GM12892 (cell line): ENCODE results near the gene IL1RN.

ENCODE experiments used
- POLR2A ChIP-seq: IDR thresholded peaks from 2 replicates; pipeline ENCODE4 v1.6.1; 2011; ENCODE audit warnings: low read depth, low read length, control low read depth
- POLR2AphosphoS5 ChIP-seq: IDR thresholded peaks from 2 replicates; pipeline ENCODE4 v1.6.1; 2011; ENCODE audit warnings: low read depth, low read length, control low read depth
- TAF1 ChIP-seq: IDR thresholded peaks from 2 replicates; pipeline ENCODE4 v1.6.1; 2011; ENCODE audit warnings: low read depth, mild to moderate bottlenecking, control low read depth, low read length, borderline replicate concordance

DNA sequence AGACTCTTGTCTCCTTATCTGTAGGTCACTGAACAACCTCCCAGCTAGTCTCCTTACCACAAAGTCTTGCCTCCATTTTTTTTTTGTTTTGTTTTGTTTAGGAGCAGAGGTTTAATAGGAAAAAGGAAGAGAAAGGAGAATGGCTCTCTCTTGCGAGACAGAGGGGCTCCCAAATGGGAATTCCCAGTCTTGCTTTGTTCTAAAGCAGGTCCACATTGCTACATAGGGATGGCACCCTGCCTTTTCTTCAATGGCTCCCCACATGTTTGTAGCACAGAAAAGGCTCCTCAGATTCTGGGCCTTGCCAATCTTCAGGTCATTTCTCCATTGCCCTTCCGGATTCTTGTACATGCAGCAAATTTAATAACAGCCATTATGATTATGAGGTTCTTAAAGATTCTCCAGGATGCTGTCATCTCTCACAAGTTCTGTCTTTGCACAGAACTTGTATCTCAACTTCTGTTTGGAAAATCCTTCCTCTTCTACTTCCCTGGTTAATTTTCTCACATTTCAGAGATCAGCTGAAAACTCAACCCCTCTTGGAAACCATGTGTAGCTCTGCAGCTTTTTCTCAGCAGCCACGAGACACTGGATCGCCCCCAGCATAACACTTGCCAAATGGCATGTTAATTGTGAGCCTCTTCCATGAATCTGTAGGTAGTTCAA is 36.0 kb upstream of the IL1RN start:
- TF ChIP-seq TAF1 (no peak), POLR2A (no peak), POLR2AphosphoS5 (no peak)
